Subcutaneous abdominal adipose tissue (tissue), 5 donors: ENCODE measurements around the gene EXD3.

Source experiments
- H3K27ac ChIP-seq: one replicate; pipeline ENCODE4 v1.7.0; 2013; ENCODE audit warnings: low read depth, mild to moderate bottlenecking, inconsistent platforms, low read length, moderate library complexity
- H3K27me3 ChIP-seq, 5 donors: one replicate each; pipeline ENCODE4 v1.7.0; 2013; ENCODE audit warnings: low read length in 5 of 5, inconsistent platforms in 1 of 5; ENCODE audit not compliant: control insufficient read depth in 5 of 5, insufficient read depth in 4 of 5
- H3K36me3 ChIP-seq, 5 donors: one replicate each; pipeline ENCODE4 v1.7.0; 2013; ENCODE audit warnings: low read length in 5 of 5; ENCODE audit not compliant: control insufficient read depth in 5 of 5, insufficient read depth in 5 of 5
- H3K4me1 ChIP-seq, 5 donors: one replicate each; pipeline ENCODE4 v1.7.0; 2013; ENCODE audit warnings: low read length in 5 of 5, mild to moderate bottlenecking in 3 of 5, moderate library complexity in 1 of 5; ENCODE audit not compliant: control insufficient read depth in 5 of 5, insufficient read depth in 5 of 5
- H3K4me3 ChIP-seq, 5 donors: one replicate each; pipeline ENCODE4 v1.7.0; 2013; ENCODE audit warnings: low read length in 5 of 5, low read depth in 1 of 5
- H3K9ac ChIP-seq, 5 donors: one replicate each; pipeline ENCODE4 v1.7.0; 2013; ENCODE audit warnings: low read length in 5 of 5, mild to moderate bottlenecking in 4 of 5, moderate library complexity in 3 of 5
- H3K9me3 ChIP-seq, 5 donors: one replicate each; pipeline ENCODE4 v1.7.0; 2013; ENCODE audit warnings: low read length in 5 of 5; ENCODE audit not compliant: control insufficient read depth in 5 of 5
- donor health status: healthy.
- donor health status: healthy.
- donor health status: healthy.
- donor health status: healthy.
- donor health status: healthy.

Gene EXD3

DNA sequence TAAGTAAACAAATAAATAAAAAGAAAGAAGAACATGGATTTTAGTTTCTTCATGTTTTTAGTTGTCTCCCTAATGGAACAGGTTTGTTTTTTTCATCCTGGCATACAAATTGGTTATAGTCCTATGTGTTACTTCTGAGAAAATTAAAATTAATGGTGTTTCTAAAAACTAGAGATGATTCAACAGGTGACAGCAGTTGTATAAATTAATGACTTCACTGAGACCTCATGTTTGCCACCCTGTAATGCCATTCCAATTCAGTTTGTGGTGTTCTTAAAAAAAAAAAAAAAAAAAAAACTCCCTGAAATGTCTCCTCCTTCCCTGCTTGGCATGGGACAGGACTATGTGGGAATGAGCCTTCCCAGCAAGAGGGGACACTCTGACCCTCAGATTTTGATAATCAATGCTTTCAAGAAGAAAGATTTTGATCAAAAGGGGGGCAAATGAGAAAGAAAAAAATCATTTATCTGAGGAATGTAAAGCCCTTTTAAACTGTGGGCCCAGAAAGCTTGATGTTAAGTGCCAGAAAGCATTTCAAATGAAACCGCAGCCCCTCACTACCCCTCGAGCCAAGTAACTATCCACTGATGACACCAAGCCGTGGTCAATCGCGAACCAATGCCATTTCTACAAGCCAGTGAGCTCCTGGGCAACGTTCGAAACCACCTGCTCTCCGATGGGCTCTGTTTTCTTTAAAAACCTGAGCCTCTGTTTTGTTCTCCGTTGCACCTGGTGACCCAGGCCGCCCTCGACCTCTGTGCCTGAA lies 941 bp downstream of the EXD3 start:
- Histone ChIP-seq H3K4me3 (peak overlapping the region; percentile 65 to 92 (median 82)), H3K4me1 (peaks cover 3 to 39% (median 32%) of the 10 kb centered on the region in 5 donors), H3K27ac (peak overlapping the region; percentile 37), H3K9ac (peak overlapping the region; percentile 63 to 84 (median 77)), H3K27me3 (no peaks in the 10 kb centered on the region), H3K9me3 (no peaks in the 10 kb centered on the region), H3K36me3 (no peaks in the 10 kb centered on the region)

DNA sequence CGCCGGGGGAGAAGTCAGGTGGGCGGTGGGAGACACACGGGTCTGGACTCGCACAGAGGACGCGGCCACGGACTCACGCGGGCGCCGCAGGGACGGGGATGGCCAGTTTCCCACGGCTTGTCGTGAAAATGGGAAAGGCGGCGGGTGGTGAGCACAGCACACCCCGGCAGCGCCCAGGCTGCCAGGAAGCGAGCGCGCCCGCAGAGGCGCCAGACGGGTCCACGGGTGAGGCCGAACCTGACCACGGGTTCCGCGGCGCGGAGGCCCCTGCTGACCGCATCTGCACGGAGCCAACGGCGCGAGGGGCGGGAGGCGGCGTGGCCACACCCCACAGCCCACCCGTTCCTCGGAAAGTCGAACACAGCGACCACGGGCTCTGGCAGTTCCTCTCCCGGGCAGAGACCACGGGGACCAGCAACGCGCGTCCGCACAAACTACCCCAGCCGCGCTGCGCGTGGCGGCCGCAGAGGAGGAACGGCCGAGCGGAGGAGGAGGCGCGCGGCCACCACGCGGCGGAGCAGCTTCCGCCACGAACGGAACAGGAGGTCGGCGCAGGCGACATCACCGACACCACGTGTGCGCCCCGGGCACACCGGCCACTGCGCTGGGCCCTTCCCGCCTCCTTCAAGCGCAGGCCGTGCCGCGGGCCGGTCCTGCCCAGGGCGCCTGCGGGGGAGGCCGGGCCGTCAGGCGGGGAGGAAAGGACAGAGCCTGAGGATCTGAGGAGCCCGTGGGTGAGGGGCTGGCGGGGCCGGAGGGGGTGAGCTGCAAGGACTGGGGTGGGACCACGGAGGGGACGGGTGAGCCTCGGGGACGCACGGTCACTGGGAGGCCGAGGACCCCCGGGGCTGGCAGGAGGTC lies 5.6 kb downstream of the EXD3 start:
- no peaks in the 10 kb centered on the region for H3K9me3 ChIP-seq
- no peak overlapping the region for H3K27ac ChIP-seq
- peak overlapping the region in 3 of 5 donors; percentile 16 to 48 (median 47) for H3K9ac ChIP-seq
- H3K27me3 ChIP-seq, result no peaks in the 10 kb centered on the region
- H3K36me3 ChIP-seq, result no peaks in the 10 kb centered on the region
- H3K4me3 ChIP-seq, result peak overlapping the region in 4 of 5 donors; percentile 53 to 57 (median 55)
- H3K4me1 ChIP-seq, result peaks cover 2 to 23% (median 16%) of the 10 kb centered on the region in 5 donors

DNA sequence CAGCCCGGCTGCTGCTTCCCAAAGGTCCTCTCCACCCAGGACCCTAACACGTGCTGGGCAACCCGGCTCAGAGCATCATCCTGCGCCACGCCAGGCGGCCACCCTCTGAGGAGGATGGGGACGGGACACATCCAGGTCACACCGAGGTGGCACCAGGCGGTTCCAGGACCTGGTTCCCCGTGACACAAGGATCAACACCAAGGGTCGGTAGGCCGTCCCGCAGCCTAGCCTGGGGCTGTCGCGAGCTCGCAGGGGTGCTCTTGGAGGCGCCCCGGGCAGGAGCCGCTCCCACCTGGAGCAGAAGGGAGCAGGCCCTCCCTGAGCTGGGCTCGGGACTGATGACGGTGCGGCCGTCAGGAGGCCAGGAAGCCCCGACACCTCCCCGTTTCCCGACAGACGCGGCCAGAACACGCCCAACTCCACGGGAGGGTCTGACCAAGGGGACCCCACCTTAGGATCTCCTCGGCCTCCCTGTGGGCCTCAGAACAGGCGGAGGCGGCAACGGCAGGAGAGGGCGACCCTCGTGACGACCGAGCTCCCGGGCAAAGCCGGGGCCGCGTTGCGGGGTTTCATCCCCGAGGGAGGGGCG lies 6.3 kb downstream of the EXD3 start:
- Histone ChIP-seq H3K4me1 (peaks cover 0 to 22% (median 15%) of the 10 kb centered on the region in 5 donors), H3K36me3 (no peaks in the 10 kb centered on the region), H3K27me3 (no peaks in the 10 kb centered on the region), H3K4me3 (peak overlapping the region in 2 of 5 donors; percentile 53 to 57), H3K9me3 (no peaks in the 10 kb centered on the region), H3K9ac (peak overlapping the region in 3 of 5 donors; percentile 16 to 47 (median 28)), H3K27ac (no peak overlapping the region)

DNA sequence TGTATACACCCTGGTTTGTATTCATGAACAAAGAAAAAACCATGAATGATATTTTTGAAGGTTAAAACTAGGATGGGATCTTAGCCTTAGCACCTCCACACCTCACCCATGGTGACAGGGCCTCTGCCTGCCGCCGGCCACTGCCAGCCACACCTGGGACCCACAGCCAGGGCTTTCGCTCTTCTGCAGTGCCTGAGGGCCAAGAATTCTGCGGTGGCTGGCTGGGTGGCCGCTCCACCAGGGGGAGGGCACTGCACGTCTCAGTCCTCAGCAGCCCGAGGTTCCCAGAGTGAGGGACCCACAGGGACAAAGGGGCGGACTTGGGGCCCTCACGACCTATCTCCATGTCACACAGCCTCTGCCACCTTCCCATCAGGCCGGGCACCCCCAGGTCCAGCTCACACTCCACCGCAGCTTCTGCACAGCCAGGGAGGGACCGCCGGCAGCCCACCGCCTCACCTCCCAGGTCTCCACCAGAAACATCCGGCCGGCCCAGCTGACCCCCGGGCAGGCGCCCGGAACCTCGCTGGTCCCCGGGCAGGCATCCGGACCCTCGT lies 6.9 kb downstream of the EXD3 start:
- no peak overlapping the region for H3K4me3 ChIP-seq
- peaks cover 0 to 25% (median 16%) of the 10 kb centered on the region in 5 donors for H3K4me1 ChIP-seq
- no peak overlapping the region for H3K27ac ChIP-seq
- no peaks in the 10 kb centered on the region for H3K9me3 ChIP-seq
- H3K36me3 ChIP-seq, result no peaks in the 10 kb centered on the region
- no peak overlapping the region for H3K9ac ChIP-seq
- H3K27me3 ChIP-seq, result no peaks in the 10 kb centered on the region

DNA sequence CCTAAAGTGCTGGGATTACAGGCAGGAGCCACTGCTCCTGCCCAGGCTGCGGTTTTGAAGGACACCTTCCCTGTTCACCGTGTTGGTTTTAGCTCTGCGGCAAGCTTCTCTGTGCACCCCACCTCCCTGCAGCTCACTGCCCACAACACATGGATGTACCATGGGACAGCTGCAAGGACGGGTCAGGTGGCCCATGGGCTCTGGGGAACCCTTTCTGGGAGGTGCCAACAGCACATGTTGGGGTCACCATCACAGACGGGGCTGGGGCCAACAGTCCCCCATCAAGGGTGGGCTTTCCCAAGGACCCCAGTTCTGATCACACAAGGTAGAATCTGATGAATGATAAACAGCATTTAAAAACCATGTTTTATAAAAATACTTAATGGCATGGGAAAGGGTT lies 7.5 kb downstream of the EXD3 start:
- no peak overlapping the region for H3K4me3 ChIP-seq
- no peaks in the 10 kb centered on the region for H3K36me3 ChIP-seq
- H3K9me3 ChIP-seq, result no peaks in the 10 kb centered on the region
- no peak overlapping the region for H3K9ac ChIP-seq
- no peak overlapping the region for H3K27ac ChIP-seq
- H3K27me3 ChIP-seq, result no peaks in the 10 kb centered on the region
- H3K4me1 ChIP-seq, result peaks cover 0 to 32% (median 20%) of the 10 kb centered on the region in 5 donors

DNA sequence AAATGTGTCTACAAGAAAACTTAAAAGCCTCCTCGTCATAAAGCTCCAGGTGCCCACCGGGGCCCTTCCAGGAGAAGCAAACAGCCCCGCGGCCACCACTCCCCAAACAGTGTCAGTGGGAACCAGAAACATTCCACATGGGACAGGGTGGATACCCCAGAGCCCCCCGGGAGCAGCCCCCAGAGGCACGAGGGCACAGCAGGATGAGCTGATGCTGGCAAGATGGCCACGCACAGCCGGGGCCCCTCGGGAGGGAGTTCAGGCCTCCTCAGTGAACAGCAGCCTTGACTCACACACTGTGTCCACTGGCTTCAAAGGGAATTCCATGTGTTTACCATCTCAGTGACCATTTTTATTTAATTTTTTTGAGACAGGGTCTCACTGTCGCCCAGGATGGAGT lies 10.5 kb downstream of the EXD3 start:
- Histone ChIP-seq H3K36me3 (no peaks in the 10 kb centered on the region), H3K9me3 (no peaks in the 10 kb centered on the region), H3K27ac (peak overlapping the region; percentile 46), H3K4me3 (no peak overlapping the region), H3K27me3 (no peaks in the 10 kb centered on the region), H3K4me1 (peaks cover 0 to 32% (median 24%) of the 10 kb centered on the region in 5 donors), H3K9ac (no peak overlapping the region)

DNA sequence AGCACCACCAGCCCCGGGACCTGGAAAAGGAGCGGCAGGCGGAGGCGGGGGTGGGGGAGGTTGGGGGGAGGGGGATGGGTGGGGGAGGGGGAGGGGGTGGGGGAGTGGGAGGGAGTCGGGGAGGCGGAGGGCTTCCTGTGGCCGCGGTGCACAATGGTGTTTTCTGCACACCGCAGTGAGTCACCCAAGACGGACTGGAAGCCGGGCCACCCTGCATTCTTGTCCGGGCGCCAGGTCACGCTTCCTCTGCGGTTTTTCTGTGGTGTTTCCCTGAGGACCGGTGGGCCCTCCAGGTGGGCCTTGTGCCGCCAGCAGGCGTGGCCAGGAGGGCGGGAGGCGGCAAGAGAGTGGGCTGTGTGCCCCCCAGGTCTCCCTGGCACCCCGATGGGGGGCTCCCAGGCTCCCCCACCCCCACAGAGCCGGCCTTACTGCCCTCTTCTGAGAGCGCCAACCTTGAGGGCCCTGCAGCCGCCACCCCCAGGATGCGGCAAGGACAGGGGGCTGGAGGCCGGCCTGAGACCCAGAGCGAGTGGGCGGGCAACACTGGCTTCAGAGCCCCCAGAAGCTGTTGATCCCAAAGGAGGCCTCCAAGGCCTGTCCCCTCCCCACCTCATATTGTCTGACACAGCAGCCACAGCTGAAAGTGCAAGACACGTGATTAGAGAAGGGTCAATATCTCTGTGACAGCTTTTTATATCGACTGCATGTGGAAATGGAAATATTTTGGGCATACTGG lies 11.1 kb downstream of the EXD3 start:
- Histone ChIP-seq H3K27ac (peak overlapping the region; percentile 46), H3K9me3 (no peaks in the 10 kb centered on the region), H3K36me3 (no peaks in the 10 kb centered on the region), H3K4me1 (peaks cover 0 to 32% (median 24%) of the 10 kb centered on the region in 5 donors), H3K9ac (peak overlapping the region in 3 of 5 donors; percentile 17 to 51 (median 20)), H3K4me3 (peak overlapping the region in 1 of 5 donors; percentile 21), H3K27me3 (no peaks in the 10 kb centered on the region)

DNA sequence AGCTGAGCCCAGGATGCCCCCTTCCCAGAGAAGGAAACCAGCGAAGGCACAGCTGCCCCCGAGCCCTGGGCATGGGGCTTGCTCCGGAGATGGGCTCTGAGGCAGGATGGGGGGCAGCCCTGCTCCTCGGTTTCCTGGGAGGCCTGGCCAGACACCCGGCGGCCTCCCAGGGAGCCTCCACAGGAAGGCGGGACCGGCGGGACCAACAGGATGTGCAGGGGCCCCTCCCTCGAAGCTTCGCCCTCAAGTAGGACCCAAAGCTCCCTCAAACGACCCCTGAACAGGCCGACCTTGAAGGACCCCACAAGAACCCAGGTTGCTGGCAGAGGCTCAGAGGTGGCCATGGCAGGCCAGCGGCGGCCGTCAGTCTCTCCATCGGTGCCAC lies 11.7 kb downstream of the EXD3 start:
- H3K9ac ChIP-seq, result no peak overlapping the region
- no peaks in the 10 kb centered on the region for H3K9me3 ChIP-seq
- H3K27ac ChIP-seq, result no peak overlapping the region
- H3K4me3 ChIP-seq, result peak overlapping the region in 2 of 5 donors; percentile 16 to 21
- H3K36me3 ChIP-seq, result no peaks in the 10 kb centered on the region
- peaks cover 0 to 36% (median 30%) of the 10 kb centered on the region in 5 donors for H3K4me1 ChIP-seq
- no peaks in the 10 kb centered on the region for H3K27me3 ChIP-seq

DNA sequence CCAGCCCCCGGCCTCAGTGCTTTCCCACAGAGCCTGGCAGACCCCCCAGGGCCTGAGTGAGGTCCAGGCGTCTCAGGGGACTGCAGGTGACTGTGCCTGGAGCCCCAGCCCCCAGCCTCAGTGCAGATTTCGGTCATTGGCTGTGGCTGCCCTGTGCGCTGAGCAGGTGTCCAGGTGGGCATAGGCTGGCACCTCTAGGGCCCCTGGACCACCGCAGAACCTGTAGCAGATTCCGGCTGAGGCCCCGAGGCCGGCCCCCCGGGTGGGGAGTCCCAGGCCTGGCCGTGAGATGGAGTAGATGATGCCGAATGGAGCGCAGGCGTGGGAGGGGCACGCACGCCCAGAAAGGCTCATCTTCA lies 12.1 kb downstream of the EXD3 start:
- H3K9me3 ChIP-seq, result no peaks in the 10 kb centered on the region
- H3K27me3 ChIP-seq, result no peaks in the 10 kb centered on the region
- peaks cover 0 to 38% (median 31%) of the 10 kb centered on the region in 5 donors for H3K4me1 ChIP-seq
- H3K36me3 ChIP-seq, result no peaks in the 10 kb centered on the region
- H3K4me3 ChIP-seq, result peak overlapping the region in 2 of 5 donors; percentile 16 to 21
- no peak overlapping the region for H3K9ac ChIP-seq
- no peak overlapping the region for H3K27ac ChIP-seq
